ENCODE data around the gene CHODL. TPM values are rescaled to one million over a fixed set of nuclear protein-coding genes. Genes with fewer than 3 reads are reported as not detected.

Gene CHODL
- total RNA-seq, 1 experiment from 2014 or later = 3.4 TPM

GRCh38 chr21:18275781-18276180 lies 31.1 kb downstream of the CHODL start:
- Histone ChIP-seq H3K9me3 (ENCODE audit: control insufficient read depth, low read depth, low read length) (no peaks in the 10 kb centered on the region), H3K27me3 (ENCODE audit: insufficient read depth, low read length) (no peaks in the 10 kb centered on the region), H3K18ac (ENCODE audit: insufficient read length, low read depth, low read length) (no peak overlapping the region), H3K79me2 (ENCODE audit: insufficient read depth, low read length) (no peaks in the 10 kb centered on the region), H2BK120ac (ENCODE audit: low read depth, low read length, poor library complexity, severe bottlenecking) (no peak overlapping the region), H3K27ac (ENCODE audit: insufficient read length, low read depth, low read length) (no peak overlapping the region), H3K4me1 (ENCODE audit: insufficient read depth, low read length) (no peaks in the 10 kb centered on the region), H2AFZ (ENCODE audit: low read length) (no peak overlapping the region), H3K4ac (ENCODE audit: low read depth, low read length) (no peak overlapping the region), H3T11ph (ENCODE audit: low read length) (no peak overlapping the region), H2BK15ac (ENCODE audit: low read depth, low read length) (no peak overlapping the region), H3K23me2 (ENCODE audit: insufficient read length, low read depth, low read length, poor library complexity, severe bottlenecking) (no peaks in the 10 kb centered on the region), H4K8ac (replicated peaks; ENCODE audit: insufficient read length, low read depth, low read length) (no peak overlapping the region), H2BK5ac (ENCODE audit: insufficient read length, low read length) (no peak overlapping the region), H3K4me2 (ENCODE audit: insufficient read depth, insufficient read length, low read length) (no peak overlapping the region), H4K5ac (ENCODE audit: insufficient read length, low read depth, low read length) (no peak overlapping the region), H4K20me1 (ENCODE audit: control insufficient read depth, insufficient read depth, insufficient read length) (no peaks in the 10 kb centered on the region), H3K23ac (ENCODE audit: insufficient read length, low read depth, low read length) (no peak overlapping the region), H4K91ac (ENCODE audit: insufficient read length, low read depth, low read length) (no peak overlapping the region), H3K9ac (ENCODE audit: extremely low read depth, insufficient read length, low read length) (no peak overlapping the region), H2BK20ac (ENCODE audit: low read depth, low read length, poor library complexity, severe bottlenecking) (no peak overlapping the region), H3K14ac (ENCODE audit: insufficient read depth, low read length) (no peak overlapping the region), H2AK5ac (ENCODE audit: insufficient read length, low read length) (no peak overlapping the region), H3K79me1 (ENCODE audit: insufficient read depth, low read depth, low read length, poor library complexity, severe bottlenecking) (no peaks in the 10 kb centered on the region), H2BK12ac (ENCODE audit: insufficient read length, low read depth, low read length) (no peak overlapping the region), H3K56ac (ENCODE audit: insufficient read length, low read depth, low read length) (no peak overlapping the region)
- Mint-ChIP-seq H3K4me1 (no peaks in the 10 kb centered on the region), H3K36me3 (ENCODE audit: insufficient read depth in 1 of 3, low read depth in 3 of 3) (no peaks in the 10 kb centered on the region; a peak in 1 of 7 replicates), H3K27me3 (ENCODE audit: low read depth) (no peaks in the 10 kb centered on the region), H3K9me3 (no peaks in the 10 kb centered on the region; a peak in 2 of 5 replicates), H3K4me3 (no peak overlapping the region), H3K27ac (no peak overlapping the region)
- DNase-seq = no peak
- WGBS (ENCODE audit: extremely low coverage, insufficient read length, low lambda C conversion rate) = no CpG with 5 or more reads among the region's 3 CpGs
- TF ChIP-seq, protein P1, sequence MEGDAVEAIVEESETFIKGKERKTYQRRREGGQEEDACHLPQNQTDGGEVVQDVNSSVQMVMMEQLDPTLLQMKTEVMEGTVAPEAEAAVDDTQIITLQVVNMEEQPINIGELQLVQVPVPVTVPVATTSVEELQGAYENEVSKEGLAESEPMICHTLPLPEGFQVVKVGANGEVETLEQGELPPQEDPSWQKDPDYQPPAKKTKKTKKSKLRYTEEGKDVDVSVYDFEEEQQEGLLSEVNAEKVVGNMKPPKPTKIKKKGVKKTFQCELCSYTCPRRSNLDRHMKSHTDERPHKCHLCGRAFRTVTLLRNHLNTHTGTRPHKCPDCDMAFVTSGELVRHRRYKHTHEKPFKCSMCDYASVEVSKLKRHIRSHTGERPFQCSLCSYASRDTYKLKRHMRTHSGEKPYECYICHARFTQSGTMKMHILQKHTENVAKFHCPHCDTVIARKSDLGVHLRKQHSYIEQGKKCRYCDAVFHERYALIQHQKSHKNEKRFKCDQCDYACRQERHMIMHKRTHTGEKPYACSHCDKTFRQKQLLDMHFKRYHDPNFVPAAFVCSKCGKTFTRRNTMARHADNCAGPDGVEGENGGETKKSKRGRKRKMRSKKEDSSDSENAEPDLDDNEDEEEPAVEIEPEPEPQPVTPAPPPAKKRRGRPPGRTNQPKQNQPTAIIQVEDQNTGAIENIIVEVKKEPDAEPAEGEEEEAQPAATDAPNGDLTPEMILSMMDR (conservative IDR thresholded peaks at IDR 0.05) = no peak

Measured in H9 (cell line).